Stimulated activated CD8-positive, alpha-beta memory T cell treated with anti-CD3 and anti-CD28 coated beads, Interleukin-4, amount 100 ng/mL, for 1 hour (primary cell): ENCODE measurements around the gene EDA2R.

Experiments
- DNase-seq, 2 donors: peaks; one replicate each; pipeline ENCODE4 v3.0.0-alpha.2; 2020; ENCODE audit warnings: low read depth in 2 of 2, low spot score in 1 of 2

Gene EDA2R

GRCh38 chrX:66547847-66548369, 91.0 kb downstream of the EDA2R start:
- no peak for DNase-seq
